IMR-90 (cell line): Measurements from ENCODE around the gene TSPO. TPM values are rescaled to one million over a fixed set of nuclear protein-coding genes. Genes with fewer than 3 reads are reported as not detected.

Source experiments
- ATAC-seq: fragments of 200-7000 bp; cut with Tn5 transposase; 2 replicates; pipeline ENCODE4 v1.9.1; 2020; ENCODE audit warnings: low read depth, mild to moderate bottlenecking, moderate library complexity
- BruUV-seq: library from RNA; stranded (reverse); fragments of 400-500 nt; replicated peaks from 2 replicates; lab custom pipeline; 2021; lab: Mats Ljungman, UMichigan
- CTCF ChIA-PET: fragments of 300-600 bp; formaldehyde crosslinking; extraction: SDS; loops from one replicate; lab custom pipeline; 2021; ENCODE audit warnings: antibody characterized with exemption; lab: Yijun Ruan, JAX
- POLR2A ChIA-PET: fragments of 300-600 bp; sonication (Branson Sonifier 250); formaldehyde crosslinking; loops from one replicate; lab custom pipeline; 2022; ENCODE audit warnings: antibody characterized with exemption; ENCODE audit not compliant: unreplicated experiment; lab: Charles Lee
- DNase-seq: peaks from one replicate; pipeline ENCODE4 v3.0.0; 2013
- H2AFZ ChIP-seq: replicated peaks from 2 replicates; pipeline ENCODE3; 2013; ENCODE audit warnings: low read length, mild to moderate bottlenecking; ENCODE audit not compliant: poor library complexity
- H2AK5ac ChIP-seq: 2 replicates; pipeline ENCODE4 v1.6.1; 2013; ENCODE audit warnings: low read depth, low read length, inconsistent platforms
- H2AK9ac ChIP-seq: replicated peaks from 2 replicates; pipeline ENCODE3; 2013; ENCODE audit warnings: mild to moderate bottlenecking, low read depth, low read length, moderate library complexity; ENCODE audit not compliant: poor library complexity
- H2BK120ac ChIP-seq: 2 replicates; pipeline ENCODE4 v1.6.1; 2013; ENCODE audit warnings: low read depth, low read length, inconsistent platforms
- H2BK15ac ChIP-seq: 3 replicates; pipeline ENCODE4 v1.6.1; 2013; ENCODE audit warnings: low read depth, low read length, inconsistent platforms
- H2BK20ac ChIP-seq: 2 replicates; pipeline ENCODE4 v1.6.1; 2013; ENCODE audit warnings: low read depth, mild to moderate bottlenecking, inconsistent platforms, low read length, moderate library complexity
- H2BK5ac ChIP-seq: 2 replicates; pipeline ENCODE4 v1.6.1; 2013; ENCODE audit warnings: mild to moderate bottlenecking, low read depth, low read length, inconsistent platforms; ENCODE audit not compliant: poor library complexity, severe bottlenecking
- H3K14ac ChIP-seq: replicated peaks from 2 replicates; pipeline ENCODE4 v1.6.1; 2013; ENCODE audit warnings: low read depth, low read length, inconsistent platforms
- H3K18ac ChIP-seq: 2 replicates; pipeline ENCODE4 v1.6.1; 2013; ENCODE audit warnings: low read depth, low read length, control low read depth
- H3K23ac ChIP-seq: 2 replicates; pipeline ENCODE4 v1.6.1; 2013; ENCODE audit warnings: low read depth, low read length, inconsistent platforms
- H3K27ac ChIP-seq: 2 replicates; pipeline ENCODE4 v1.5.1; 2013; ENCODE audit warnings: mild to moderate bottlenecking, control low read depth, low read length; ENCODE audit not compliant: insufficient read depth
- H3K27me3 ChIP-seq: 2 replicates; pipeline ENCODE4 v1.6.1; 2013; ENCODE audit warnings: low read length; ENCODE audit not compliant: control insufficient read depth, insufficient read depth
- H3K36me3 ChIP-seq: 2 replicates; pipeline ENCODE4 v1.6.1; 2013; ENCODE audit warnings: low read length, mixed read lengths; ENCODE audit not compliant: control insufficient read depth, insufficient read depth
- H3K4ac ChIP-seq: 2 replicates; pipeline ENCODE4 v1.6.1; 2013; ENCODE audit warnings: low read depth, low read length, inconsistent platforms
- H3K4me1 ChIP-seq: 2 replicates; pipeline ENCODE4 v1.6.1; 2013; ENCODE audit warnings: low read length, mixed read lengths; ENCODE audit not compliant: control insufficient read depth, insufficient read depth
- H3K4me2 ChIP-seq: 2 replicates; pipeline ENCODE4 v1.6.1; 2013; ENCODE audit warnings: low read depth, mild to moderate bottlenecking, control low read depth, low read length, moderate library complexity
- H3K4me3 ChIP-seq: 2 replicates; pipeline ENCODE4 v1.5.1; 2013; ENCODE audit warnings: low read depth, mild to moderate bottlenecking, control low read depth, low read length, moderate library complexity; ENCODE audit not compliant: insufficient read depth
- H3K56ac ChIP-seq: 2 replicates; pipeline ENCODE4 v1.6.1; 2013; ENCODE audit warnings: low read length, inconsistent platforms; ENCODE audit not compliant: insufficient read depth; ENCODE audit errors: extremely low read depth
- H3K79me1 ChIP-seq, 2 experiments: 2 replicates each; pipeline ENCODE4 v1.6.1; 2013; ENCODE audit warnings: low read length in 2 of 2, inconsistent platforms in 1 of 2, low read depth in 1 of 2
- H3K9ac ChIP-seq: 2 replicates; pipeline ENCODE4 v1.6.1; 2013; ENCODE audit warnings: low read depth, low read length, control low read depth
- H3K9me1 ChIP-seq: 2 replicates; pipeline ENCODE4 v1.6.1; 2013; ENCODE audit warnings: low read length, inconsistent platforms; ENCODE audit not compliant: insufficient read depth
- H3K9me3 ChIP-seq: 2 replicates; pipeline ENCODE4 v1.6.1; 2013; ENCODE audit warnings: low read length; ENCODE audit not compliant: control insufficient read depth, insufficient read depth
- H4K20me1 ChIP-seq: 2 replicates; pipeline ENCODE4 v1.6.1; 2013; ENCODE audit warnings: low read length, inconsistent platforms; ENCODE audit not compliant: insufficient read depth
- H4K5ac ChIP-seq: 2 replicates; pipeline ENCODE4 v1.6.1; 2013; ENCODE audit warnings: mild to moderate bottlenecking, low read depth, low read length, control low read depth
- H4K8ac ChIP-seq, 2 experiments: 2 replicates each; pipeline ENCODE4 v1.6.1; 2013; ENCODE audit warnings: low read depth in 2 of 2, low read length in 2 of 2, control low read depth in 1 of 2, inconsistent platforms in 1 of 2
- H4K91ac ChIP-seq: 2 replicates; pipeline ENCODE4 v1.6.1; 2013; ENCODE audit warnings: low read depth, low read length, inconsistent platforms; ENCODE audit not compliant: insufficient read depth
- BHLHE40 ChIP-seq: fragments of 150-350 bp; IDR thresholded peaks from 2 replicates; pipeline ENCODE4 v1.6.1; 2016; ENCODE audit warnings: mild to moderate bottlenecking, low read depth, low read length
- CEBPB ChIP-seq: IDR thresholded peaks from 2 replicates; pipeline ENCODE4 v1.6.1; 2012; ENCODE audit warnings: low read depth, low read length, improper control_type of control experiment
- CHD1 ChIP-seq: IDR thresholded peaks from 2 replicates; pipeline ENCODE4 v1.6.1; 2012; ENCODE audit warnings: low read depth, low read length, improper control_type of control experiment
- CTCF ChIP-seq: conservative IDR thresholded peaks from 2 replicates; pipeline ENCODE4 v1.5.1; 2012; ENCODE audit warnings: mild to moderate bottlenecking, low read depth, low read length, improper control_type of control experiment
- ELK1 ChIP-seq: fragments of 150-350 bp; IDR thresholded peaks from 2 replicates; pipeline ENCODE4 v1.6.1; 2016; ENCODE audit warnings: low read depth, mild to moderate bottlenecking, low read length, moderate library complexity, borderline replicate concordance
- FOS ChIP-seq: fragments of 150-350 bp; IDR thresholded peaks from 2 replicates; pipeline ENCODE4 v1.6.1; 2016; ENCODE audit warnings: low read depth, low read length
- MAFK ChIP-seq: IDR thresholded peaks from 2 replicates; pipeline ENCODE4 v1.6.1; 2012; ENCODE audit warnings: low read depth, low read length, improper control_type of control experiment
- MAZ ChIP-seq: IDR thresholded peaks from 2 replicates; pipeline ENCODE4 v1.6.1; 2012; ENCODE audit warnings: low read depth, mild to moderate bottlenecking, low read length, improper control_type of control experiment, moderate library complexity, borderline replicate concordance
- NFE2L2 ChIP-seq: fragments of 150-350 bp; IDR thresholded peaks from 2 replicates; pipeline ENCODE4 v1.6.1; 2016; ENCODE audit warnings: low read depth, mild to moderate bottlenecking, low read length
- RAD21 ChIP-seq: IDR thresholded peaks from 2 replicates; pipeline ENCODE4 v1.6.1; 2012; ENCODE audit warnings: low read length, improper control_type of control experiment
- RCOR1 ChIP-seq: IDR thresholded peaks from 2 replicates; pipeline ENCODE4 v1.6.1; 2012; ENCODE audit warnings: mild to moderate bottlenecking, low read length, improper control_type of control experiment; ENCODE audit not compliant: insufficient replicate concordance
- RFX5 ChIP-seq: IDR thresholded peaks from 2 replicates; pipeline ENCODE4 v1.8.0; 2012; ENCODE audit warnings: low read depth, mild to moderate bottlenecking, low read length, moderate library complexity
- SMC3 ChIP-seq: fragments of 150-350 bp; IDR thresholded peaks from 2 replicates; pipeline ENCODE4 v1.6.1; 2016; ENCODE audit warnings: low read depth, mild to moderate bottlenecking, antibody characterized with exemption, low read length, moderate library complexity
- USF2 ChIP-seq: fragments of 150-350 bp; IDR thresholded peaks from 2 replicates; pipeline ENCODE4 v1.6.1; 2017; ENCODE audit warnings: mild to moderate bottlenecking, antibody characterized with exemption, low read length, low read depth
- WGBS, 2 experiments: methylation state at CpG; one replicate each; pipeline versions ENCODE4 v1.1.5 to v1.1.7; 2013; ENCODE audit warnings: missing lambda C conversion rate in 2 of 2; ENCODE audit not compliant: insufficient read length in 1 of 2; ENCODE audit errors: extremely low coverage in 2 of 2; 5-methylcytosine and 5-hydroxymethylcytosine counted together
- dilution Hi-C: fragments of 300-500 bp; cut with HindIII; formaldehyde crosslinking; loops from one replicate; pipeline ENCODE4 v1.14.3; 2018; ENCODE audit warnings: low sequenced_read_pairs; ENCODE audit not compliant: unreplicated experiment
- in situ Hi-C: fragments of 300-500 bp; cut with MboI; formaldehyde crosslinking; loops from 3 replicates; pipeline ENCODE4 v1.14.3; 2019; ENCODE audit warnings: low sequenced_read_pairs, inconsistent platforms, mixed read lengths
- intact Hi-C: fragments of 100-400 bp; cut with micrococcal nuclease; formaldehyde crosslinking; loops from 2 replicates; pipeline ENCODE4 v1.10.0; 2022
- polyA plus RNA-seq, 3 experiments: library from polyadenylated mRNA; depleted of rRNA; stranded (reverse); fragments of >200 nt; gene quantifications; 2 replicates each; pipeline ENCODE4 v1.2.3, GENCODE V29; 2012; ENCODE audit warnings: low replicate concordance in 1 of 3
- total RNA-seq: library from RNA; depleted of rRNA; stranded (reverse); fragments of >200 nt; gene quantifications from 2 replicates; pipeline ENCODE4 v1.2.3, GENCODE V29; 2012

TSPO gene
- total and polyA plus RNA-seq, 2 of the 4 experiments (the other 2 are of a cell fraction) = 115 to 297 TPM

- Histone ChIP-seq H3K4me2 (no peak overlapping the region), H3K79me1 (no peaks in the 10 kb centered on the region), H3K23ac (no peak overlapping the region), H4K5ac (no peak overlapping the region), H3K9me3 (no peaks in the 10 kb centered on the region), H4K8ac (no peak overlapping the region), H2BK5ac (no peak overlapping the region), H3K18ac (no peak overlapping the region), H3K27me3 (no peaks in the 10 kb centered on the region), H2BK120ac (no peak overlapping the region), H2AK9ac (no peak overlapping the region), H3K27ac (no peak overlapping the region), H2BK15ac (no peak overlapping the region), H3K4me3 (no peak overlapping the region), H3K4ac (no peak overlapping the region), H2AK5ac (no peak overlapping the region), H2BK20ac (no peak overlapping the region), H4K20me1 (no peaks in the 10 kb centered on the region; the same call in none of the 2 replicates), H4K91ac (no peak overlapping the region), H3K56ac (no peak overlapping the region), H3K14ac (no peak overlapping the region), H3K4me1 (no peaks in the 10 kb centered on the region), H3K9me1 (no peaks in the 10 kb centered on the region; the same call in 1 of the 2 replicates), H3K9ac (no peak overlapping the region), H3K36me3 (peaks cover 46% of the 10 kb centered on the region), H2AFZ (peak overlapping the region; percentile 67)
- no peak for ATAC-seq
- dilution Hi-C loops = no loop called here
- 60% methylated on average over 2 of the region's 14 CpGs; no CpG with 5 or more reads in 1 of the 2 experiments for WGBS, 2 experiments
- CTCF ChIA-PET = no interaction called here
- BruUV-seq = no TSS peak
- POLR2A ChIA-PET = no interaction called here
- in situ Hi-C loops = no loop called here
- intact Hi-C loops = no loop called here
- DNase-seq = no peak
- TF ChIP-seq ELK1 (no peak), RFX5 (no peak), USF2 (no peak), MAZ (no peak), BHLHE40 (no peak), CTCF (no peak), RCOR1 (no peak), NFE2L2 (no peak), FOS (no peak), MAFK (no peak), RAD21 (no peak), SMC3 (no peak), CHD1 (no peak), CEBPB (no peak)
Measured at GRCh38 chr22:43171019-43171491, 19.7 kb downstream of the TSPO start.
